Heart left ventricle (tissue), 16 donors: Measurements from ENCODE around the gene MBP. TPM values are rescaled to one million over a fixed set of nuclear protein-coding genes. Genes with fewer than 3 reads are reported as not detected.

Source experiments
- ATAC-seq, 4 donors: fragments of 200-7000 bp; cut with Tn5 transposase; one replicate each; pipeline ENCODE4 v1.9.1; 2020 to 2022; ENCODE audit warnings: moderate library complexity in 4 of 4, mild to moderate bottlenecking in 3 of 4, moderate number of reproducible peaks in 1 of 4
- DNase-seq, 5 donors: peaks; one replicate each; pipeline ENCODE4 v3.0.0-alpha.2; 2020
- H3K27ac ChIP-seq, 12 donors: fragments of 200-600 bp; sonication (generic) in 4 of 12; one replicate each; pipeline versions ENCODE4 v1.5.0 to v1.8.0; 2016 to 2022; ENCODE audit warnings: mild to moderate bottlenecking in 2 of 12
- H3K27me3 ChIP-seq, 9 donors: fragments of 200-600 bp; sonication (generic) in 2 of 9; one replicate each; pipeline versions ENCODE4 v1.5.1 to v1.8.0; 2016 to 2022; ENCODE audit warnings: mild to moderate bottlenecking in 3 of 9
- H3K36me3 ChIP-seq, 9 donors: fragments of 200-600 bp; sonication (generic) in 2 of 9; one replicate each; pipeline versions ENCODE4 v1.5.0 to v1.8.0; 2018 to 2022; ENCODE audit warnings: mild to moderate bottlenecking in 2 of 9
- H3K4me1 ChIP-seq, 12 donors: fragments of 200-600 bp; sonication (generic) in 4 of 12; one replicate each; pipeline versions ENCODE4 v1.5.0 to v1.8.0; 2016 to 2022; ENCODE audit warnings: mild to moderate bottlenecking in 3 of 12
- H3K4me3 ChIP-seq, 12 donors: fragments of 200-600 bp; sonication (generic) in 4 of 12; one replicate each; pipeline versions ENCODE4 v1.5.0 to v1.8.0; 2017 to 2022; ENCODE audit warnings: mild to moderate bottlenecking in 9 of 12, moderate library complexity in 4 of 12
- H3K9me3 ChIP-seq, 12 donors: fragments of 200-600 bp; sonication (generic) in 4 of 12; one replicate each; pipeline versions ENCODE4 v1.5.0 to v1.8.0; 2016 to 2022; ENCODE audit warnings: mild to moderate bottlenecking in 1 of 12
- CTCF ChIP-seq, 12 donors: fragments of 200-600 bp; sonication (generic) in 4 of 12; IDR thresholded peaks; one replicate each; pipeline versions ENCODE4 v1.5.0 to v1.8.0; 2018 to 2022; ENCODE audit warnings: antibody characterized with exemption in 12 of 12, mild to moderate bottlenecking in 5 of 12
- POLR2A ChIP-seq, 2 donors: fragments of 450-650 bp; IDR thresholded peaks; one replicate each; pipeline ENCODE4 v1.6.1; 2017; ENCODE audit warnings: antibody characterized with exemption in 2 of 2, mild to moderate bottlenecking in 2 of 2, moderate library complexity in 2 of 2
- WGBS, 4 donors: extraction: QIAGEN DNeasy Blood & Tissue Kit in 2 of 4; methylation state at CpG; one replicate each; pipeline versions ENCODE4 v1.1.5 to v1.1.7; 2013 to 2018; 5-methylcytosine and 5-hydroxymethylcytosine counted together
- intact Hi-C, 10 donors: fragments of 100-400 bp; cut with DNase I; formaldehyde crosslinking; loops; one replicate each; pipeline versions ENCODE4 v1.11.1 to v1.14.2; 2022
- long read RNA-seq, 3 donors: library from polyadenylated mRNA; unstranded; transcript quantifications; one replicate each; pipeline ENCODE4 v2.0.0, GENCODE V29; 2020 to 2021
- polyA plus RNA-seq, 2 donors: library from polyadenylated mRNA; stranded (reverse); fragments of 200-250 nt; gene quantifications; one replicate each; pipeline ENCODE4 v1.2.3, GENCODE V29; 2013
- total RNA-seq, 9 donors: library from RNA; depleted of rRNA in 2 of 9; stranded (reverse); fragments of >200 nt in 2 of 9; fragmentation: NEBNext Ultra II Directional in 3 of 9; extraction: Animal tissue kit (Norgen Biotek cat#: 25700) in 3 of 9; gene quantifications; one replicate each; pipeline versions ENCODE4 v1.1.0 to v1.2.4, GENCODE V29; 2016 to 2023
- donor health status: ischemic (EF 13 %, LVEDD 7.1; RV severe dilation, severe dysfunction).
- donor health status: healthy with polysubstance abuse.
- donor health status: DM: no; HTN: yes; CAD: no.
- donor health status: DM: no; HTN: no; CAD: no.
- donor health status: ischemic (EF 25% LVEDD 6.9; RV normal size, moderate dysfunction).
- donor health status: ischemic (EF 25% LVEDD 5.7; RV mildly dilated, moderate dysfunction).
- donor health status: healthy.
- donor health status: DM: yes; HTN: yes; CAD: no.
- donor health status: ischemic (EF 35%, LVEDD 5.7; RV mildly dilated, moderate dysfunction).
- donor health status: nonischemic (EF 11% LVEDD 7.7; RV severe dilation, severe dysfunction).
- donor health status: DM: yes; HTN: yes; CAD: no.
- donor health status: PGD.
- donor health status: ischemic (EF 29% LVEDD 5.4; RV normal size, mild dysfunction).
- donor health status: nonischemic (EF 23%, LVEDD 6.1; RV moderate dilation, normal function).

MBP gene
- total RNA-seq: 10 to 100 TPM; 15.8 to 93.0 (median 38.8) TPM
- polyA plus RNA-seq: 10 to 100 TPM in 1 of 2 donors, 1 to 10 TPM in 1; 7.7 to 11.3 TPM
- long read RNA-seq, donor 1, full-length matches to known transcripts: 27 of 50 reads
- long read RNA-seq, donor 1, partial matches to known transcripts: 0 of 50 reads
- long read RNA-seq, donor 1, other reads (novel, unspliced or antisense): 23 of 50 reads
- long read RNA-seq, donor 2, full-length matches to known transcripts: 23 of 37 reads
- long read RNA-seq, donor 2, partial matches to known transcripts: 4 of 37 reads
- long read RNA-seq, donor 2, other reads (novel, unspliced or antisense): 10 of 37 reads
- long read RNA-seq, donor 3, full-length matches to known transcripts: 6 of 16 reads
- long read RNA-seq, donor 3, partial matches to known transcripts: 1 of 16 reads
- long read RNA-seq, donor 3, other reads (novel, unspliced or antisense): 9 of 16 reads

DNA sequence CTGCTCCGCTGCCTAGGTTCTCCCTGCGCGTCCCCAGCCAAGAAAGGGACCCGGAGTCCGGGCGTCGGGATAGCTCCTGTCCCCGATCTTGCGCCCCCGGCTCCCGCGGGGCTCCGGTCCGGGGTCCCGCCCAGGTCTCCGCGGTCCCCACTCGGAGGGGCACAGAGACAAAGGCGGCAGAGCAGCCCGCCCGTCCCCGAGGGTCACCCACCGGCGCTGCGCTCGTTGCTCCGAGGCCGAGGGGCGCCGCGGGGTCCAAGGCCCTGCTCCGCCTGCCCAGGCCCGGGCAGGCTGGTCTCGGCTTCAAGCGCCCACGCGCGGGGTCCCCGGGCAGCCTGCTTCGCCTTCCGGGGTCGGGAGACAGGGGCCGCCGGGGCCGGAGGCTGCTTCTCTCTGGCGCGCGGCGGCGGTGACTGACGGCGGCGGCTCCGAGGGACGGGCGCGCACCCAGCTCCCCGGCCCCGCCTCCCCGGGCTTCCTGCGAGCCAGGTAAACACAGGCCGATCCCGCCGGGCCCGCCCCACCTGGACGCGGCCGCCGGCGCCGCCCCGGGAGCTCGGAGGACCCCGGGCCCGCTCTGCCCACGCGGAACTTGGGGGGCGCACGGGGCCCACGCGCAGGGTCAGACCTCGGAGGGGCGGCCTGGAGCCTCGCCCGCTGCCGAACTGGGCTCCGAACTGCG is at the start of gene MBP:
MBP (minus strand) TSS at position 415 of the 682 bp plus-strand sequence. CDS start 27,522 bp downstream, outside the sequence.
- peaks cover 0 to 3% (median 0%) of the 10 kb centered on the region in 12 donors for H3K9me3 ChIP-seq
- H3K27ac ChIP-seq: peak within 1 kb of the TSS; percentile 70 to 98 (median 88)
- H3K4me1 ChIP-seq: peaks cover 0 to 55% (median 36%) of the 10 kb centered on the region in 12 donors
- ATAC-seq (peak in 3 of 4 donors; percentile 18 to 69 (median 56)), DNase-seq (peak; percentile 56 to 83 (median 73))
- H3K27me3 ChIP-seq: peaks cover 0 to 28% (median 0%) of the 10 kb centered on the region in 9 donors
- WGBS, 4 donors: 0 to 1% (median 1%) methylated on average over 19 to 88 of the region's 88 CpGs
- intact Hi-C loops: loop anchor here in 6 of 10 donors (5.0 to 10.0 kb wide), 7 partner anchors 55 to 130 kb away; no protein-coding TSS in a partner anchor
- H3K4me3 ChIP-seq: peak within 1 kb of the TSS; percentile 59 to 98 (median 80)
- TF ChIP-seq CTCF (IDR thresholded peaks at IDR 0.05) (no peak), POLR2A (IDR thresholded peaks at IDR 0.05) (peak in 1 of 2 donors; percentile 59)
- no peaks in the 10 kb centered on the region for H3K36me3 ChIP-seq

- no peak overlapping the region for H3K27ac ChIP-seq
- intact Hi-C loops: no loop called here
- H3K27me3 ChIP-seq: no peaks in the 10 kb centered on the region
- H3K4me3 ChIP-seq: no peak overlapping the region
- 70 to 75% (median 73%) methylated on average over 12 of the region's 12 CpGs for WGBS, 4 donors
- peaks cover 0 to 4% (median 0%) of the 10 kb centered on the region in 12 donors for H3K4me1 ChIP-seq
- ATAC-seq (no peak), DNase-seq (no peak)
- no peaks in the 10 kb centered on the region for H3K36me3 ChIP-seq
- no peak for TF ChIP-seq POLR2A (IDR thresholded peaks at IDR 0.05)
- no peak for TF ChIP-seq CTCF (IDR thresholded peaks at IDR 0.05)
- peaks cover 0 to 7% (median 0%) of the 10 kb centered on the region in 12 donors for H3K9me3 ChIP-seq
Observed at GRCh38 chr18:77181950-77182707, 49.5 kb upstream of the MBP start.

DNA sequence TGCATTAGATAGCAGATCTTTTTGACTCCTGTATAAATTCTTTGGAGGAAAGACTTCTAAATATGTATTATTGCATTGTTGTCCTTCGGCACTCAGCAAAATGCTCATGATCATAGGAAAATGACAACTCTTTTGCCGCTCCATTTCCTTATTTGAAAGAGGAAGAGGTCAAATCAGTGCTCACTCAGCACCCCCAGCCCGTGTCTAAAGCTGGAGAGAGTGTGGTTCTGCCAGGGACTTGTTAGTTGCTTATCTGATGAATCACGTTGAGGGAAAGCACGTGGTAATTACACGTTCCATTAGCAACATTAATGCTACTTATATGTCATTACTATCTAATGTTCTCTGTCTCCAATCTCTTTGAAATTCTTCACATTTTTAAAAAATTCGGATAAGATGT is 46.0 kb upstream of the MBP start:
- H3K9me3 ChIP-seq: no peaks in the 10 kb centered on the region
- H3K36me3 ChIP-seq: no peaks in the 10 kb centered on the region
- no peak overlapping the region for H3K4me3 ChIP-seq
- 35 to 47% (median 47%) methylated on average over 7 of the region's 7 CpGs for WGBS, 4 donors
- TF ChIP-seq POLR2A (IDR thresholded peaks at IDR 0.05): no peak
- TF ChIP-seq CTCF (IDR thresholded peaks at IDR 0.05): no peak
- peaks cover 0 to 4% (median 0%) of the 10 kb centered on the region in 12 donors for H3K4me1 ChIP-seq
- DNase-seq (no peak), ATAC-seq (peak in 1 of 4 donors; percentile 31)
- intact Hi-C loops: no loop called here
- no peaks in the 10 kb centered on the region for H3K27me3 ChIP-seq
- H3K27ac ChIP-seq: peak overlapping the region in 1 of 12 donors; percentile 78
